Sigmoid colon (tissue), 7 donors: Measurements from ENCODE around the gene WSCD1. TPM values are rescaled to one million over a fixed set of nuclear protein-coding genes. Genes with fewer than 3 reads are reported as not detected.

ENCODE experiments used
- DNase-seq: peaks from one replicate; pipeline ENCODE4 v3.0.0-alpha.2; 2019
- H3K27ac ChIP-seq, 4 donors: fragments of 200-600 bp; sonication (generic); one replicate each; pipeline ENCODE4 v1.5.1; 2016 to 2019; ENCODE audit warnings: mild to moderate bottlenecking in 1 of 4
- H3K27me3 ChIP-seq, 3 donors: fragments of 200-600 bp; sonication (generic); one replicate each; pipeline ENCODE4 v1.5.1; 2019; ENCODE audit warnings: mild to moderate bottlenecking in 1 of 3
- H3K36me3 ChIP-seq, 4 donors: fragments of 200-600 bp; sonication (generic); one replicate each; pipeline ENCODE4 v1.5.1; 2016 to 2019
- H3K4me1 ChIP-seq, 4 donors: fragments of 200-600 bp; sonication (generic); one replicate each; pipeline ENCODE4 v1.5.1; 2017 to 2019
- H3K4me3 ChIP-seq, 4 donors: fragments of 200-600 bp; sonication (generic); one replicate each; pipeline ENCODE4 v1.5.1; 2017 to 2019; ENCODE audit warnings: mild to moderate bottlenecking in 2 of 4, moderate library complexity in 1 of 4
- H3K9me3 ChIP-seq, 4 donors: fragments of 200-600 bp in 3 of 4; sonication (generic) in 3 of 4; one replicate each; pipeline versions ENCODE4 v1.5.1 to v1.6.1; 2013 to 2019
- CTCF ChIP-seq, 4 experiments: fragments of 450-650 bp in 3 of 4; fragments of 200-600 bp in 1 of 4; IDR thresholded peaks; one replicate each; pipeline ENCODE4 v1.5.1; 2016 to 2019; ENCODE audit warnings: antibody characterized with exemption in 4 of 4, mild to moderate bottlenecking in 3 of 4, moderate library complexity in 2 of 4
- EP300 ChIP-seq, 4 donors: sonication (generic); formaldehyde crosslinking; IDR thresholded peaks; one replicate each; pipeline ENCODE4 v1.6.1; 2017; ENCODE audit warnings: antibody characterized with exemption in 4 of 4
- POLR2A ChIP-seq, 2 donors: fragments of 450-650 bp; IDR thresholded peaks; one replicate each; pipeline ENCODE4 v1.6.1; 2016; ENCODE audit warnings: antibody characterized with exemption in 2 of 2, mild to moderate bottlenecking in 2 of 2, moderate library complexity in 2 of 2
- POLR2AphosphoS5 ChIP-seq, 4 donors: sonication (generic); formaldehyde crosslinking; IDR thresholded peaks; one replicate each; pipeline ENCODE4 v1.6.1; 2017; ENCODE audit warnings: antibody characterized with exemption in 4 of 4
- WGBS, 2 donors: extraction: QIAGEN DNeasy Blood & Tissue Kit; methylation state at CpG; one replicate each; pipeline ENCODE4 v1.1.7; 2013; 5-methylcytosine and 5-hydroxymethylcytosine counted together
- intact Hi-C: fragments of 100-400 bp; cut with DNase I; formaldehyde crosslinking; loops from one replicate; pipeline ENCODE4 v1.15.1; 2023
- polyA plus RNA-seq, 3 donors: library from polyadenylated mRNA; stranded (reverse); fragments of 200-250 nt; gene quantifications; one replicate each; pipeline ENCODE4 v1.2.3, GENCODE V29; 2013
- total RNA-seq, 4 donors: library from RNA; depleted of rRNA; stranded (reverse); fragments of >200 nt; gene quantifications; one replicate each; pipeline ENCODE4 v1.1.0, GENCODE V29; 2016
- donor health status: healthy with polysubstance abuse.
- donor health status: Bipolar disorder and iron deficiency.
- donor health status: healthy.

WSCD1 gene
- total and polyA plus RNA-seq, 7 donors: 1.6 to 9.6 (median 3.8) TPM

GRCh38 chr17:6090253-6090652 lies 20.1 kb downstream of the WSCD1 start:
- peak; percentile 47 for DNase-seq
- no peak overlapping the region for H3K4me3 ChIP-seq
- TF ChIP-seq POLR2A (IDR thresholded peaks at IDR 0.05): no peak
- no peak for TF ChIP-seq POLR2AphosphoS5 (IDR thresholded peaks at IDR 0.05)
- H3K27ac ChIP-seq: no peak overlapping the region
- H3K36me3 ChIP-seq: no peaks in the 10 kb centered on the region
- no peaks in the 10 kb centered on the region for H3K4me1 ChIP-seq
- 22 to 74% methylated on average over 20 of the region's 20 CpGs for whole genome bisulfite sequencing, 2 donors
- no peaks in the 10 kb centered on the region for H3K9me3 ChIP-seq
- no peaks in the 10 kb centered on the region for H3K27me3 ChIP-seq
- intact Hi-C loops: no loop called here

- intact Hi-C loops: no loop called here
- Histone ChIP-seq H3K4me1 (no peaks in the 10 kb centered on the region), H3K36me3 (no peaks in the 10 kb centered on the region), H3K9me3 (no peaks in the 10 kb centered on the region), H3K4me3 (no peak overlapping the region), H3K27ac (no peak overlapping the region), H3K27me3 (no peaks in the 10 kb centered on the region)
- DNase-seq: peak; percentile 46
- TF ChIP-seq POLR2AphosphoS5 (IDR thresholded peaks at IDR 0.05) (no peak), POLR2A (IDR thresholded peaks at IDR 0.05) (no peak), CTCF (IDR thresholded peaks at IDR 0.05) (no peak), EP300 (IDR thresholded peaks at IDR 0.05) (no peak)
- WGBS, 2 donors: 90 to 93% methylated on average over 14 of the region's 14 CpGs
Observed at GRCh38 chr17:6092182-6092902, 22.2 kb downstream of the WSCD1 start.

- Histone ChIP-seq H3K27me3 (no peaks in the 10 kb centered on the region), H3K9me3 (no peaks in the 10 kb centered on the region), H3K4me1 (no peaks in the 10 kb centered on the region), H3K36me3 (no peaks in the 10 kb centered on the region), H3K4me3 (no peak overlapping the region), H3K27ac (no peak overlapping the region)
- TF ChIP-seq POLR2AphosphoS5 (IDR thresholded peaks at IDR 0.05): no peak
- TF ChIP-seq EP300 (IDR thresholded peaks at IDR 0.05): no peak
- TF ChIP-seq POLR2A (IDR thresholded peaks at IDR 0.05): no peak
- TF ChIP-seq CTCF (IDR thresholded peaks at IDR 0.05): no peak
- WGBS, 2 donors: 91 to 92% methylated on average over 11 of the region's 11 CpGs
- intact Hi-C loops: no loop called here
- peak; percentile 30 for DNase-seq
Observed at GRCh38 chr17:6092903-6093468, 22.8 kb downstream of the WSCD1 start.

- intact Hi-C loops: no loop called here
- no peaks in the 10 kb centered on the region for H3K36me3 ChIP-seq
- H3K27me3 ChIP-seq: no peaks in the 10 kb centered on the region
- no peaks in the 10 kb centered on the region for H3K9me3 ChIP-seq
- no peak overlapping the region for H3K27ac ChIP-seq
- no peak for DNase-seq
- no peaks in the 10 kb centered on the region for H3K4me1 ChIP-seq
- TF ChIP-seq CTCF (IDR thresholded peaks at IDR 0.05) (no peak), EP300 (IDR thresholded peaks at IDR 0.05) (no peak), POLR2A (IDR thresholded peaks at IDR 0.05) (no peak), POLR2AphosphoS5 (IDR thresholded peaks at IDR 0.05) (no peak)
- H3K4me3 ChIP-seq: no peak overlapping the region
- WGBS, 2 donors: 63 to 82% methylated on average over 1 of the region's 1 CpG
Observed at GRCh38 chr17:6094453-6094852, 24.3 kb downstream of the WSCD1 start.

GRCh38 chr17:6094926-6095325 lies 24.7 kb downstream of the WSCD1 start:
- intact Hi-C loops: no loop called here
- WGBS, 2 donors: 93 to 96% methylated on average over 11 of the region's 11 CpGs
- no peak for DNase-seq

More at GRCh38 chr17:6094926-6095325, 24.7 kb downstream of the WSCD1 start:
- H3K27ac ChIP-seq: no peak overlapping the region
- TF ChIP-seq EP300 (IDR thresholded peaks at IDR 0.05) (no peak), CTCF (IDR thresholded peaks at IDR 0.05) (no peak), POLR2A (IDR thresholded peaks at IDR 0.05) (no peak), POLR2AphosphoS5 (IDR thresholded peaks at IDR 0.05) (no peak)
- no peaks in the 10 kb centered on the region for H3K4me1 ChIP-seq
- H3K36me3 ChIP-seq: no peaks in the 10 kb centered on the region
- no peaks in the 10 kb centered on the region for H3K27me3 ChIP-seq
- H3K4me3 ChIP-seq: no peak overlapping the region
- H3K9me3 ChIP-seq: no peaks in the 10 kb centered on the region
